OCI-LY7 (cell line): Measurements from ENCODE around the gene MUC3A.

Experiments used
- EZH2phosphoT487 ChIP-seq: fragments of 200-600 bp; sonication (generic); IDR thresholded peaks from 2 replicates; pipeline ENCODE4 v1.6.1; 2018; ENCODE audit warnings: low read depth, borderline replicate concordance, mild to moderate bottlenecking, mixed run types, antibody characterized with exemption, low read length, moderate library complexity, mixed read lengths
- TF ChIP-seq, protein P1 (sequence below): fragments of 200-600 bp; sonication (generic); conservative IDR thresholded peaks from 2 replicates; pipeline ENCODE4 v1.5.1; 2014; ENCODE audit warnings: mild to moderate bottlenecking, antibody characterized with exemption, low read length, moderate library complexity, mixed read lengths

DNA sequence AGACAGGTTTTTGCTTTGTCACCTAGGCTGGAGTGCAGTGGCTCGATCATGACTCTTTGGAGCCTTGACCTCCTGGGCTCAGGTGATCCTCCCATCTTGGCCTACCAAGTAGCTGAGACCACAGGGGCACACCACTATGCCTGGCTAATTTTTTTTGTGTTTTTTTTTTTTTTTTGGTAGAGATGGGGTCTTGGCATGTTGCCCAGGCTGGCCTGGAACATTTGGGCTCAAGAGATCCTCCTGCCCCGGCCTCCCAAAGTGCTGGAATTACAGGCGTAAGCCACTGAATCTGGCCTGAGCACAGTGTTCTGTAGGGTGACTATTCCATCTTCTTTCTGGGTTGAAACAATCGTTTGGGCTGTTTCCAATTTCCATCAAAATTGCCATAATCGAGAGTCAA lies 1.5 kb upstream of the MUC3A start:
- TF ChIP-seq, protein P1, sequence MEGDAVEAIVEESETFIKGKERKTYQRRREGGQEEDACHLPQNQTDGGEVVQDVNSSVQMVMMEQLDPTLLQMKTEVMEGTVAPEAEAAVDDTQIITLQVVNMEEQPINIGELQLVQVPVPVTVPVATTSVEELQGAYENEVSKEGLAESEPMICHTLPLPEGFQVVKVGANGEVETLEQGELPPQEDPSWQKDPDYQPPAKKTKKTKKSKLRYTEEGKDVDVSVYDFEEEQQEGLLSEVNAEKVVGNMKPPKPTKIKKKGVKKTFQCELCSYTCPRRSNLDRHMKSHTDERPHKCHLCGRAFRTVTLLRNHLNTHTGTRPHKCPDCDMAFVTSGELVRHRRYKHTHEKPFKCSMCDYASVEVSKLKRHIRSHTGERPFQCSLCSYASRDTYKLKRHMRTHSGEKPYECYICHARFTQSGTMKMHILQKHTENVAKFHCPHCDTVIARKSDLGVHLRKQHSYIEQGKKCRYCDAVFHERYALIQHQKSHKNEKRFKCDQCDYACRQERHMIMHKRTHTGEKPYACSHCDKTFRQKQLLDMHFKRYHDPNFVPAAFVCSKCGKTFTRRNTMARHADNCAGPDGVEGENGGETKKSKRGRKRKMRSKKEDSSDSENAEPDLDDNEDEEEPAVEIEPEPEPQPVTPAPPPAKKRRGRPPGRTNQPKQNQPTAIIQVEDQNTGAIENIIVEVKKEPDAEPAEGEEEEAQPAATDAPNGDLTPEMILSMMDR = no peak
- no peak for TF ChIP-seq EZH2phosphoT487
